Activated CD4-positive, alpha-beta T cell treated with anti-CD3 and anti-CD28 coated beads, Interleukin-2, amount 50 U/mL, for 24 hours (primary cell): ENCODE data around the gene CIB1.
"Not testable (repeated sequence)": the region's sequence is repeated elsewhere in the genome, so short reads cannot be mapped to it uniquely, and the experiment has no call there.

Experiments
- DNase-seq, 2 donors: peaks; one replicate each; pipeline ENCODE4 v3.0.0-alpha.2; 2020; ENCODE audit warnings: low read depth in 1 of 2, low spot score in 1 of 2

Gene CIB1

DNA sequence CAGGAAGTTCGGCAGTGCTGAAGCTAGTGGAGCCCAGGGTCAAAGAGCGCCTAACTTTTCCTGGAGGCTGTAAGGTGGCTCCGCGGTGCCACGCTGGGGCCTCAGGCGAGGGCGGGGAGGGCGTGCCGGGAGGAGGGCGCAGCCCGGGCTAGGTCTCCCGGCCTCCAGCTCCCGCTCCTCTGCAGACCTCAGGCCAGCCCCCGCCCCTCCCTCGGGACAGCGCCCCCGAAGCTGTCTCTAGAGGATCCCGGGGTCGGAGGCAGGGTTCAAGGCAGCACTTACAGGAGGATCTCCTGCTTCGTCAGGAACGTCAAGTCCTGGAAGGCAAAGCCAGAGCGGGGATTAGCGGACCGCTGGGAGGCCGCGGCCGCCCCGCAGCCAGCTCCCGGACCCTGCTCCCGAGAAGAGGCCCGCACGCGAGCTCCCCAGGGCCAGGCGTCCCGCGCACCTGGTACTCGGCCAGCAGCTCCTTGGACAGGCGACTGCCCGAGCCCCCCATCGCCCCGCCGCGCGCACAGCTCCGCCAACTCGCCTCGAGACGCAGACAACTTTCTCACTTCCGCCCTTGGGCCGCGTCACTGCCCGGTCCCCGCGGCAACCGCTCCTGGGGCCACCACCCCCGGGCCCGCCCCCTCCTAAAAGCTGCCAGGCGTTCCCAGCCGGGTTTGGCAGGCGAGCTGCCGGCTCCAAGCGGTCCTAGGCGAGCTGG, at the start of gene CIB1:
TSS of gene CIB1 (minus strand) at position 555 of the 709 bp plus-strand sequence. CDS start at position 499, 56 bp downstream.
- peak; percentile 90 to 95 for DNase-seq

DNA sequence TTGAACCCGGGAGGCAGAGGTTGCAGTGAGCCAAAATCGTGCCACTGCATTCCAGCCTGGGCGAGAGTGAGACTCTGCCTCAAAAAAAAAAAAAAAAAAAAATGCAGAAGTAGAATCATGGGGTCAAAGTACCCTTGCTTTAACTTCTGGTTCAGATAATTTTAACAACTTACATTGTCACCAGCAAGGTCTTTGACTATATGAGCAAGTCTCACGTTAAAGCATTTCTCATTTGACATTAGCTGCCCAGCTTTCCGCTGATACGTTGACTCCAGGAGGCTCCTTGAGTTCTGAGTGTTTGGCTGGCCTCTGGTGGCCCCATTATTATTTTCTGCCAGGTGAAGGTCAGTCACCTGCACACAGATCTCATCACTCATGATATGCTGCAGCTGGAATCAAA, 47.9 kb upstream of the CIB1 start:
- DNase-seq: not testable (repeated sequence)

DNA sequence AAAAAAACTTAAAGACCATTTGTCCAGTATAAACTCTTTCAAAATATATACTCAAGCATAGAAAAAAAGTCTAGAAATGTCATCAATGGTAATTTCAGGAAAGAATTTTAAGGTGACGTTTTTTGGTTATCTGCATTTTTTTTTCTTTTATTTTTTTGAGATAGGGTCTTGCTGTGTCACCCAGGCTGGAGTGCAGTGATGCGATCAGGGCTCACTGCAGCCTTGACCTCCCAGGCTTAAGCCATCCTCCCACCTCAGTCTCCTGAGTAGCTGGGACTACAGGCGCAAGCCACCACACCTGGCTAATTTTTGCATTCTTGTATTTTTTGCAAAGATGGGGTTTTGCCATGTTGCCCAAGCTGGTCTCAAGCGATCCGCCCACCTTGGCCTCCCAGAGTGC, 47.0 kb upstream of the CIB1 start:
- not testable (repeated sequence) for DNase-seq

DNA sequence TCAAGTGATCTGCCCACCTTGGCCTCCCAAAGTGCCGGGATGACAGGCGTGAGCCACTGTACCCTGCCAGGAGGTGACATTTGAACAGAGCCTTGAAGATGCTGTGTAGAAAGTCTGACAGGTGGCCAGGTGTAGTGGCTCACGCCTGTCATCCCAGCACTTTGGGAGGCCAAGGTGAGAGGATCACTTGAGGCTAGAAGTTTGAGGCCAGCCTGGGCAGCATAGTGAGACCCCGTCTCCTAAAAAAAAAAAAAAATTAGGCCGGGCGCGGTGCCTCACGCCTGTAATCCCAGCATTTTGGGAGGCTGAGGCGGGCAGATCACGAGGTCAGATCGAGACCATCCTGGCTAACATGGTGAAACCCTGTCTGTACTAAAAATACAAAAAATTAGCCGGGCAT, 44.7 kb upstream of the CIB1 start:
- DNase-seq: not testable (repeated sequence)

DNA sequence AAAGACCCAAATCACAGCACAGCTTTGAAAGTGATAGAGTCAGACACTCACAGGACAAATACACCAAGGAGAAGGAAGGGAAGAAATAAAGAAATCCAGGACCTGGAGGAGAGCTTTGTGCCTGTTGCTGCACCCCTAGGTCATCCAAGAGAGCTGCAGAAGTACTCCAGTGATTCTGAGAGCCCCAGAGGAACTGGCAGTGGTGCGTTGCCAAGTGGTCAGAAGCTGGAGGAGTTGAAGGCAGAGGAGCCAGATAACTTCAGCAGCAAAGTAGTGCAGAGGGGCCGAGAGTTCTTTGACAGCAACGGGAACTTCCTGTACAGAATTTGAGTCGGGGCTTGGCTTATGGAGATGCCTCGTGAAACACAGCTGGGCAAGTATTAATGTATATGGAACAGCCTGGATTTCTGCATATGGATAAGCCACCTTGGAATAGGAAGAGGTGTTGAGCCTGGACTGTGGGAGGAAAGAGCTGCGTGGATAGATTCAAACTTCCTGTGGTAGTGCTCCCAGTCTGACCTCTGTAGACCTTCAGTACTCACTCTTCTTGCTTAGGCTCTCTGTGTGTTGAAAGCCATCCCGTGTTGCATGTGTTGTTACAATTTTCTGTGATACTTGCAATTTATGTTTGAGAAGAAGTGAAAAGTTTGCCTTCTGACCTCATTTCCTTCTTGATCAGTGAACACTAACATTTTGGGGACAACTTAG, 37.9 kb upstream of the CIB1 start:
- no peak for DNase-seq

DNA sequence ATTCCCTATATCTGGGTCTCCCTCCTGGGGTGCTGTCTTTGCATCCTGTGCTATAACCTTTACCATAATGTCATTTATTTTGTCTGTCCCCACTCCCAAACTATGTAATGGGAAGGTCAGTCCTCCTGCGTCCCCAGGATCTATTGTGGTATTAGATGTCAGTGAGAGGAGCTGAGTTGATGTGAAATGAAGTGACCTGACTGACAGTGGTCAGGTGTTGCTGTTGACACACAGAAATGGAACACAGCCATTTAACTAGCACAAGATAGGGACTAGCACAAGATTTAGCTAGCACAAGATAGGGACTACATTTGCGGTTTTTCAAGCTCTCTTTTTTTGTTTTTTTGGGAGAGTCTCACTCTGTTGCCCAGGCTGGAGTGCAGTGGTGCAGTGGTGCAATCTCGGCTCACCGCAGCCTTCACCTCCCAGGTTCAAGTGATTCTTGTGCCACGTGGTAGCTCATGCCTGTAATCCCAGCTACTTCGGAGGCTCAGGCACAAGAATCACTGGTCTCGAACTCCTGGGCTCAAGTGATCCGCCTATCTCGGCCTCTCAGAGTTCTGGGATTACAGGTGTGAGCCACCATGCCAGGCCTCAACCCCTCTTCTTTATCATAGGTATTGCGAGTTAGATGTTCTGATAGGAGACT, 36.9 kb upstream of the CIB1 start:
- DNase-seq: no peak

DNA sequence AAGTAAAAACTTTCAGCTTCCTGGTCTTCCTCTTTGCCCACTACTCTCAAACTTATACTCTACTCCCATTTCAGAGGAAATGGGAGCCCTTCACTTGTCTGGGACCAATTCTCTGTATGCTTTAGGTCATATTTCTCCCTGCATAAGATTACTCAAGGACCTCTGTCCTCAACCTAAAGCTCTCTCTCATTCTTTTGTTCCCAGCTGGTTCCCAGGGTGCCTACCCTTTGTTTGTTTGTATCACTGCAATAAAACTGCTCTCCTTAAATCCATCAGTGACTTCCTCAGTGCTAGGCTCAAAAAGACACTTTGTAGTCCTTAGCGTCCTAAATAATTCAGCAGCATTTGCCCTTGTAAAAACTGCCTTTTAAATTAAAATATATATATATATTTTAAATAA, 34.7 kb upstream of the CIB1 start:
- no peak for DNase-seq

DNA sequence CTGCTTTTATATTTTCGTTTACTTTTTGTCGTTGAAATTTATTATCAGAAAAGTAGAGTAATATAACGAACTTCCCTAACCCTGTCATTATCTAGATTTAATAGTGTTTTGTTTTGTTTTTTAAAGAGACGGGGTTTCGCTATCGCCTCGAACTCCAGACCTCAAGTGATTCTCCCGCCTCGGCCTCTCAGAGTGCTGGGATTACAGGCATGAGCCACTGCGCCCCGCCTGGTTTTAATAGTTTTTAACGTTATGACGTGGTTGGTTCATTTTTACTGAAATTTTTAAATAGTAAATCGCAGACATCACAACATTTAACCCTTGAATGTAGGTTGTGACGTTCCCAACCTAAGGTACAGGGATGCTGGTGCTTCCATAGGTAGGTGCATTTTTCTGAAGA, 32.7 kb upstream of the CIB1 start:
- no peak for DNase-seq

DNA sequence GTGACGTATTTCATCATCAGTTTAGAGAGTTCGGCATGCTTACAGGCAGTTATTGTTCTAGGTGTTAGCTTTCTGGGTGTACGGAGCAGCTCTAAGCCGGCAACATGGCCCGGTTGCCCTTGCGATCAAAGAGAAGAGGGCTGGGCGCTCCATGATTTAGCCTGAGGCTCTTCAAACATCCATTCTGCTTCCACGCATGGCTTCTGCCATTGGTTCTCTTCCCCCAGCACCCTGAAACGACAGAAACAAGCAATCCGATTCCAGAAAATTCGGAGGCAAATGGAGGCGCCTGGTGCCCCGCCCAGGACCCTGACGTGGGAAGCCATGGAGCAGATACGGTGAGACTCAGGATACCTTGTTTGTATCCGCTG, 32.3 kb upstream of the CIB1 start:
- DNase-seq: peak in 1 of 2 donors; percentile 37

DNA sequence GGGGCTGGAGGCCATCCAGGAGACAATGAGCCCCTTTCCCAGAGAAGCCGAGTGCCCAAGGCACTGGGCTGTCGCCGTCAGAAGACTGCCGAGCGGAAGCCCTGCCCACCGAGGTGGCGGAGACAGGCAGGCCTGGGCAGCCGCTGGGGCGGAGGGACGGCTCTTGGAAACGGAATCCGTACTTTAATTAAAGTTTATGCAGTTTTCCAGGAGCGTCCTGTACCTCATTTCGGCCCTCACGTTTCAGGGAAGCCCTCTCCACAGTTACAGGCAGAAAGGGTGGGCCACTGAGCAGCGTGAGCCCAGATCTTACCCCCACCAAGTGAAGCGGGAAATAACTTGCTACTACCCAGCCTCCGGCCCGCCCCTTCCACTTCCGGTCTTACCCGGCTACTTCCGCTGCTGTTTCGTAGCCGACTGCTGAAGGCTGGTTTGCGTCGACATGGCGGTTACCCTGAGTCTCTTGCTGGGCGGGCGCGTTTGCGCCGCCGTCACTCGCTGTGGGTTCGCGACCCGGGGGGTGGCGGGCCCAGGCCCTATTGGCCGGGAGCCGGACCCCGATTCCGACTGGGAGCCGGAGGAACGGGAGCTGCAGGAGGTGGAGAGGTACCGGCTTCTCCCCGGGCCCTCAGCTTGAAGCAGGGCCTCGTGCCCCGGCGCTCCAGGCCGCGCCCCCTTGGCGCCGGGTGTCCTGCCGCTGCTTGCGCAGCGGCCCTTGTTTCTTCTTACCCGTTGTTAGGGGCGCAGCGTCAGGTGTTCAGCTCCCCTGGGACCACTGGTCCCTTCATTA, 31.7 kb upstream of the CIB1 start, which contains the start of gene NGRN:
TSS of gene NGRN (plus strand) at position 402 of the 790 bp plus-strand sequence. CDS start at position 443, 41 bp downstream.
- peak; percentile 87 to 89 for DNase-seq

DNA sequence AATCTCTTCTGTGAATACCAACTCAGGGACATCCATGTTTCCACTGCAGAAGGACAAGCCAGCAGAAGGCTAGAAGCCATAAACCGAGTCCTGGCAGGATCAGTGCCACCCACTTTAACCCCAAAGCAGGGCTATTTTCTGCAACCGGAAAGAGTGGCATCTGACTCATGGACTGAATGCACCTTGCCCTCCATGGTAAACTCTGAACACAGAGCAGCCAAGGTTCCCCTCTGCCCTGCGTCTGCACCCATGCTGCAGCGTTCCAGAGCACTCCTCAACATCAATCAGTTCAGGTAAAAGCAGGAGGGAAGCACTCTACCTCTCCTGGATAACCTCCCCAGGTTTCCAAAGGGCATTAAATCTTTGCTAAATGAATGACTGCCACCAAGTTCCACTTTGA, 30.9 kb upstream of the CIB1 start:
- peak in 1 of 2 donors; percentile 17 for DNase-seq

DNA sequence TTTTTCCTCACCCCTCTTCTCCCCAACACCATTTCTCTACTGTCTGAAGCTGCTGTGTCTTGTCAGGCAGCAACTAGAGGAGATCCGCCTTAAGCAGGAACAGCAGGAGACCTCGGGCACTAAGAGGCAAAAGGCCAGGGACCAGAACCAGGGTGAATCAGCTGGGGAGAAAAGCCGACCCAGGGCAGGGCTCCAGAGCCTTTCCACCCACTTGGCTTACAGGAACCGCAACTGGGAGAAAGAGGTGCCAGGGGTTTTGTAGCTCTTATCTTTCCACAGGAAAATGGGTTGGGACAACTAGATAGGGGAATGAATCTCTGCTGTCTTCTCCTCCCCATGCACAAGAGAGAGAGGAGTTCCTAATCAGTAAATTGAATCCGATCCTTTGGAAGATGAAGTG, 28.7 kb upstream of the CIB1 start:
- no peak for DNase-seq

DNA sequence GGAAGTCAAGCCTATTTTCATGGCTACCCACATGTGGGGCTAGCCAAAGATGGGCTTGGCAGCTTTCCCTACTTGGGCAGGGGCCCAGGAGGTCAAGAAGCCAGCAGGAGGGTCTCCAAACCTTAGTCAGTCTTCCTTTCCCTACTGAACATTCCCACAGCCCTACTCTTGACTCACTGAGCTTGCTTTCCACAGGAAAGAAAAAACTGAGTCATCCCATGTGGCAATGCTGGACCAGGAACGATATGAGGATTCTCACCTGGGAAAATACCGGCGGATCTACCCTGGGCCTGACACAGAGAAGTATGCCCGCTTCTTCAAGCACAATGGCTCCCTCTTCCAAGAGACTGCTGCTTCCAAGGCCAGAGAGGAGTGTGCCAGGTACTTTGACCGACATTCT, 28.1 kb upstream of the CIB1 start:
- no peak for DNase-seq

DNA sequence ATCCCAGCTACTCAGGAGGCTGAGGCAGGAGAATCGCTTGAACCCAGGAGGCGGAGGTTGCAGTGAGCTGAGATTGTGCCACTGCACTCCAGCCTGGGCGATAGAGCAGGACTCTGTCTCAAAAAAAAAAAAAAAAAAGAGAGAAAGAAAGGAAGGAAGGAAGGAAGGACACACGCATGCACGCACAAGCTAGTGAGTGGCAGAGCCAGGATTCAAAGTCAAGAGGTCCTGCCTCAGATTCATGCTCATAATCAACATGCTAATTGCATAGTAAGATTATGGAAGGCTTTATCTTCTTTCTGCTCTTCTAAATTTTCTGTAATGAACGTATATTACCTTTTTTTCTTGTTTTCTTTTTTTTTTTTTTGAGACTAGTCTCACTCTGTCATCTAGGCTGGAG, 27.0 kb upstream of the CIB1 start:
- not testable (repeated sequence) for DNase-seq

DNA sequence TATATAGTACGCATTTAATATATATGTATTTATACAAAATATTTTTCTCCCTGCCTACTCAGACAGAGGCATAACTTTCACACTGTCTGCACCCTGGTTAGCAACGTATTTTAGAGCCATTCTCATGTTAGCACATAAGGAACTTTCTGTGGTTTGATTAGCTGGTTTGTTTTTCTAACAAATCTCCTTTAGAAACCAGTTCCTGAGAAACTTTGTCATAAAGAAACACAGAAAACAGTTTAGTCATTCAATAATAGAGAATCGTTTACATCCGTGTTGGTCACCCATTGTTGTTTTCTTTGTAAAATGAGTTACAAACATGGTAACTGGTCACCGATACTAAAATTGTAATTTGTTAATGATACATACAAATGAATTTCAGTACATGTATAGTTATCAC, 25.8 kb upstream of the CIB1 start:
- DNase-seq: no peak

DNA sequence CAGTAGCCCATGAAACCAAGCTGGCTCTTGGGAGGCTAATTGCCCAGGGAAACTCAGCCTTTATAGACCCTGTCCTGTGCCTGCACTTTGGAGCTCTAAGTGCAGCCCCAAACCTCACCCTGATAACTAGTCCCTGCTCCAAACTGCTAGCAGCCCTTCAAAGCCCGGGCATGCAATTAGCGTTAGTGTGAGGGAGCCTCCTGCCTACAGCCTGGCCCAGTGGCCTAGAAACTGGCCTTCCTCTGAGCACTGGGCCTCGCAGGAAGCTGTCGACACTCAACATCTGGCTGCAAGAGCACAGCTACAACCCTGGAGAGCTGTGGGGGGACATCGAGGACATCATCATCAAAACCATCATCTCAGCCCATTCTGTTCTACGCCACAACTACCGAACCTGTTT, 24.0 kb upstream of the CIB1 start:
- DNase-seq: no peak

DNA sequence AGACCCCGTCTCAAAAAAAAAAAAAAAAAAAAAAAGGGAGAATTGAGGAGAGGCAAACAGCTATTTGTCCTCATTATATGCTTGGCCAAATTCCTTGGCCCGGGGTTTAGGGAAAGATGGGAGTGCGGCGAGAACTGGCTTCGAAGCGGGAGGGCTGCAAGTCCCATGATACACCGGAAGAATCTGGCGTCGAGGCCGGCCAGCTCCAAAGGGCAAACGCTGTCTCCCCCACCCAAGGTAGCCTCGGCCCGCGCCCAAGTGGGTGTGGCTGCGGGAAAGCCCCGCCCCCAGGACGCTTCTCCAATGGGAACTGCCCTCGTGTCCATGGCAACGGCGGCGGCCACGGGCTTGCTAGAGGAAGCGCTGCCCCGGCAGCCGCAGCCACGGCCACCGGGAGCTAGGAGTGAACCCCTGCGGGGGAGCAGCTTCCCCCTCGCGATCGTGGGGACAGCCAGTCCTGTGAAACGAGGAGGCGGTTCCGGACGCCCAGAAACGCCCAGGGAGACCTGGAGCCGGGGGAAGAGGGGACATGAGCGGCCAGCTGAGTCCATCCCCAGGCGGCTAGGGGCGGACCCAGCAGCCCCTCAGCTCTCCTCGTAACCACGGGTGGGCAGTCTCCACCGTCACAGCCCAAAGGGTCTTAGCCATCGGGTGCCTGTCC, 15.6 kb upstream of the CIB1 start, which contains the start of gene TTLL13:
TSS of gene TTLL13 (plus strand) at position 354 of the 661 bp plus-strand sequence. CDS start 1,075 bp downstream, outside the sequence.
- DNase-seq: peak; percentile 46 to 73

DNA sequence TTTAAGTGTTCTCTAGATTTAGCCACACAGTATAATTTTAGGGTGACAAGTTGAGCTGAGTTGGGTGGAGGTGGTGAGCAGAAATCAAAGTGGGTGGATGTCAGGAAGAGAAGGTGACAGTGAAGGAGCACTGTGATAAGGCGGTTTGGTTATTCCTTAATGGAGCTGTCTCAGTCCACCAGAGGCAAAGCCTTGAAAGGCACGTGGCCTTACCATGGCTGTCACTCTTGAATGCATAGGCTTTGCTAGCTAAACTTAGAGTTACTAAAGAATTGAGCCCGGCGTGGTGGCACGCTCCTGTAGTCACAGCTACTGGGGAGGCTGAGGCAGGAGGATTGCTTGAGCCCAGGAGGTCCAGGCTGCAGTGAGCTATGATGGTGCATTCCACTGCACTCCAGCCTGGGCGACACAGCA, 15.1 kb upstream of the CIB1 start:
- DNase-seq: no peak

DNA sequence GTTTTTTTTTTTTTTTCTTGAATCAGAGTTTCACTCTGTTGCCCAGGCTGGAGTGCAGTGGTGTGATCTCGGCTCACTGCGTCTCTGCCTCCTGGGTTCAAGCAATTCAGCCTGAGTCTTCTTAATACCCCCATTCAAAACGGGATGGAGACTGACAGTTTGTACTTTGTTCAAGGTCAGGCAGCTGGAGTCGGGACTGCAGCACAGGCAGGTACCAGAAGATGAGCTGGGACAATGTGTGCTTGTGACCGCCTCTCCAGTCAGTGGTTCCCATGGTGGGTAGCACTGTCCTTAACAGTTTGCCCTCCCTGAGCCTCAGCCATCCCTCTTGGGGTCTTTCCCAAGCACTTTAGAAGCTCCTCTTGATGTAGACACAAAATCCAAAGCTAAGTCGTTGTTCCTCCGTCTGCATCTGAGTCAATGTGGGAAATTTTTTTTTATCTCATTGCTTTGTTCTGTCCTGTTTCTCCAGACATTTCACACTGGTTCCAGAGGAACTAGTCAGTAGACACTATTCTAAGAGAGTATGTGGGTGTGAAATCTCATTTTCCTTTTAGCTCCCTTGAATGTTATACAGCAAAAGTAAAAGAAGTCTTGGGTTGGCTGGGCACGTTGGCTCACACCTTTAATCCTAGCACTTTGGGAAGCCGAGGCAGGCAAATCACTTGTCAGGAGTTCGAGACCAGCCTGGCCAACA, 10.3 kb upstream of the CIB1 start:
- no peak for DNase-seq
